Karpas-422 (cell line): ENCODE measurements around the gene PGM5. TPM values are rescaled to one million over a fixed set of nuclear protein-coding genes. Genes with fewer than 3 reads are reported as not detected.

Experiments used
- DNase-seq: peaks from one replicate; pipeline ENCODE4 v3.0.0-alpha.2; 2015
- H2AFZ ChIP-seq: fragments of 200-600 bp; sonication (generic); 2 replicates; pipeline ENCODE4 v1.6.1; 2014; ENCODE audit warnings: antibody characterized with exemption, low read length, mixed read lengths
- H3K27ac ChIP-seq: fragments of 200-600 bp; sonication (generic); 2 replicates; pipeline ENCODE4 v1.5.1; 2014; ENCODE audit warnings: mild to moderate bottlenecking, low read length, moderate library complexity
- H3K27me3 ChIP-seq: fragments of 200-600 bp; sonication (generic); 2 replicates; pipeline ENCODE4 v1.6.1; 2014; ENCODE audit warnings: low read length, mixed read lengths
- H3K36me3 ChIP-seq: fragments of 200-600 bp; sonication (generic); 2 replicates; pipeline ENCODE4 v1.6.1; 2014; ENCODE audit warnings: low read length, mixed read lengths; ENCODE audit not compliant: insufficient read depth
- H3K4me1 ChIP-seq: fragments of 200-600 bp; sonication (generic); 2 replicates; pipeline ENCODE4 v1.6.1; 2014; ENCODE audit warnings: mild to moderate bottlenecking, low read length, mixed read lengths
- H3K4me2 ChIP-seq: fragments of 200-600 bp; sonication (generic); 2 replicates; pipeline ENCODE4 v1.6.1; 2014; ENCODE audit warnings: low read length, low read depth, mild to moderate bottlenecking; ENCODE audit not compliant: poor library complexity, severe bottlenecking
- H3K4me3 ChIP-seq: fragments of 200-600 bp; sonication (generic); 2 replicates; pipeline ENCODE4 v1.5.1; 2014; ENCODE audit warnings: mild to moderate bottlenecking, antibody characterized with exemption, low read length, mixed read lengths
- H3K79me2 ChIP-seq: fragments of 200-600 bp; sonication (generic); 2 replicates; pipeline ENCODE4 v1.6.1; 2014; ENCODE audit warnings: mild to moderate bottlenecking, low read length, mixed read lengths
- H3K9ac ChIP-seq: fragments of 200-600 bp; sonication (generic); 2 replicates; pipeline ENCODE4 v1.6.0; 2014; ENCODE audit warnings: low read length
- H3K9me2 ChIP-seq: fragments of 200-600 bp; sonication (generic), shearing (Covaris generic); replicated peaks from 2 replicates; pipeline ENCODE4 v1.6.0; 2014; ENCODE audit warnings: mild to moderate bottlenecking, low read length, moderate library complexity; ENCODE audit not compliant: insufficient read depth
- H3K9me3 ChIP-seq: fragments of 300-700, 200-600 bp; sonication (generic); 2 replicates; pipeline ENCODE4 v1.6.1; 2014; ENCODE audit warnings: low read length, mixed read lengths
- H4K20me1 ChIP-seq: fragments of 200-600 bp; sonication (generic); 2 replicates; pipeline ENCODE4 v1.6.1; 2014; ENCODE audit warnings: mild to moderate bottlenecking, antibody characterized with exemption, low read length, low read depth; ENCODE audit not compliant: insufficient read depth
- total RNA-seq: library from RNA; depleted of rRNA; stranded (reverse); fragments of >200 nt; shearing (Covaris generic); gene quantifications from 2 replicates; pipeline ENCODE4 v1.2.3, GENCODE V29; 2014; ENCODE audit warnings: low replicate concordance

The PGM5 gene
- total RNA-seq, 1 experiment from 2014 or later: 0.11 TPM

DNA sequence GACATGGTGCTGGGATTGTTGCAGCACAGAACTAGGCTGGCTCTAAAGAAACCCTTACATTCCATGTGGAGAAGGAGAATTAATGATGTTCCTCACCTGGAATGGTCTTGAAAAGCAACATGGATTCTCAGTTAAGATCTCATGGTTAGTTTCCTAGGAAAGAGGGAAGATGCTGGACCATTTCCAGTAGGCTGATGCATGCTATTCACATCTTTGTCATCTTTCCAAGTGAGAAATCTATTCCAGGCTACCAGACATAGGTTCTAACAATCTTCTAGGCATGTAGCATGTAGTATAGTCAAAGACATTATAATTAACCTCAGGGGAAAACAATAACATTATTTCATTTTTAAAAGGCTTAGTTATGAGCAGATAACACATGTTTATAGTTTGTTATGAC is 139.9 kb downstream of the PGM5 start:
- H4K20me1 ChIP-seq: no peaks in the 10 kb centered on the region
- DNase-seq: no peak

GRCh38 chr9:68497629-68498028 is 141.2 kb downstream of the PGM5 start:
- Histone ChIP-seq H3K4me2 (no peak overlapping the region), H2AFZ (no peak overlapping the region), H3K9me2 (no peaks in the 10 kb centered on the region), H3K4me3 (no peak overlapping the region), H3K27ac (no peak overlapping the region), H3K27me3 (no peaks in the 10 kb centered on the region), H3K36me3 (no peaks in the 10 kb centered on the region), H3K79me2 (no peaks in the 10 kb centered on the region), H4K20me1 (no peaks in the 10 kb centered on the region), H3K9me3 (no peaks in the 10 kb centered on the region), H3K9ac (no peak overlapping the region), H3K4me1 (no peaks in the 10 kb centered on the region)
- no peak for DNase-seq

More for the DNA sequence above, 139.9 kb downstream of the PGM5 start:
- H3K4me3 ChIP-seq: no peak overlapping the region
- H3K27ac ChIP-seq: no peak overlapping the region
- no peaks in the 10 kb centered on the region for H3K36me3 ChIP-seq
- no peaks in the 10 kb centered on the region for H3K4me1 ChIP-seq
- H3K27me3 ChIP-seq: no peaks in the 10 kb centered on the region
- no peaks in the 10 kb centered on the region for H3K79me2 ChIP-seq
- no peaks in the 10 kb centered on the region for H3K9me3 ChIP-seq
- no peaks in the 10 kb centered on the region for H3K9me2 ChIP-seq
- H3K9ac ChIP-seq: no peak overlapping the region
- no peak overlapping the region for H2AFZ ChIP-seq
- H3K4me2 ChIP-seq: no peak overlapping the region

DNA sequence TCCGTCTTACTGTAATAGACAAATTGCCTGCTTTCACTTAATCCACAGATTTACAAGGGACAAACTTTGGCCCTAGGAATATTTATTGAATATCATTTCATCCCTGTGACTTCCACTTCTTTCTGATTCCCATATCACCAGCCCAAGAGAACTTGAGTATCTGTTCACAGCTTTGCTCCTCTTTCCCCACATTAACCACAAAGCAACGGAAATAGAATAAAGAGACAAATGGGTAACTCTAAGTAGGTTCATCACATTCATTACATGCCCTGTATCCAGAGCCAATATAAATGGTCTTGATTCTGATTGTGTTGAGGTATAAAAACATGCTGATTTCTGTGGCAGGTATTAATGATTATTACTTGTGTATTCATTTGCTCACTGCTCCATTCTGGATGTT is 142.4 kb downstream of the PGM5 start:
- H3K4me3 ChIP-seq: no peak overlapping the region
- H3K9ac ChIP-seq: no peak overlapping the region
- no peaks in the 10 kb centered on the region for H3K36me3 ChIP-seq
- H3K4me2 ChIP-seq: no peak overlapping the region
- no peak for DNase-seq
- no peak overlapping the region for H3K27ac ChIP-seq
- H3K4me1 ChIP-seq: no peaks in the 10 kb centered on the region
- no peaks in the 10 kb centered on the region for H4K20me1 ChIP-seq
- no peak overlapping the region for H2AFZ ChIP-seq
- H3K9me2 ChIP-seq: no peaks in the 10 kb centered on the region
- H3K79me2 ChIP-seq: no peaks in the 10 kb centered on the region
- no peaks in the 10 kb centered on the region for H3K9me3 ChIP-seq
- no peaks in the 10 kb centered on the region for H3K27me3 ChIP-seq

- Histone ChIP-seq H3K36me3 (no peaks in the 10 kb centered on the region), H3K4me1 (no peaks in the 10 kb centered on the region), H3K27ac (no peak overlapping the region), H3K79me2 (no peaks in the 10 kb centered on the region), H4K20me1 (no peaks in the 10 kb centered on the region), H3K27me3 (no peaks in the 10 kb centered on the region), H3K4me2 (no peak overlapping the region), H2AFZ (no peak overlapping the region), H3K9ac (no peak overlapping the region), H3K9me2 (no peaks in the 10 kb centered on the region), H3K4me3 (no peak overlapping the region), H3K9me3 (no peaks in the 10 kb centered on the region)
- DNase-seq: no peak
These were observed 144.3 kb downstream of the PGM5 start for GRCh38 chr9:68500457-68501381.

DNA sequence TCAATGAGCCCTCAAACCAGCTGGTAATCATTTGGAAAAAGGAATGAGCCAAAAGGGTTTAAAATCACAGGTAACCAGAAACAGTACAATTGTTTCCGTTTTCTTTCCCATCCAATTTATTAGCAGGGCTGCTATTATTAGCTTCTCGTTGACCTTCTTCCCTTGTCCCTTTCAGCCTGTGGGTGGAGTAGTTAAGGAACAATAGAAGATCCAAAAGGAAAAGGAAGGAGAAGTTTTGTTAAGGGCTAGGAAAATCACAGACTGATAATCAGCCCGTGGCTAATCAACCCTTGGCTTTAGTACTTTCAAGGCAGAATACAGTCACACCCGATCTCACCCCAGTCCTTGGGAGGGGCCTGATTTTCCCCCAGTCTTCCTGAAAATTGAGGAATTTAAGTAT is 145.9 kb downstream of the PGM5 start:
- H3K9me3 ChIP-seq: no peaks in the 10 kb centered on the region
- no peak overlapping the region for H3K9ac ChIP-seq
- no peak overlapping the region for H3K4me3 ChIP-seq
- no peaks in the 10 kb centered on the region for H3K9me2 ChIP-seq
- H3K27ac ChIP-seq: no peak overlapping the region
- H2AFZ ChIP-seq: no peak overlapping the region
- no peaks in the 10 kb centered on the region for H3K36me3 ChIP-seq
- H3K4me2 ChIP-seq: no peak overlapping the region
- no peaks in the 10 kb centered on the region for H4K20me1 ChIP-seq
- H3K4me1 ChIP-seq: peaks cover 7% of the 10 kb centered on the region
- H3K27me3 ChIP-seq: no peaks in the 10 kb centered on the region
- no peaks in the 10 kb centered on the region for H3K79me2 ChIP-seq
- DNase-seq: no peak

DNA sequence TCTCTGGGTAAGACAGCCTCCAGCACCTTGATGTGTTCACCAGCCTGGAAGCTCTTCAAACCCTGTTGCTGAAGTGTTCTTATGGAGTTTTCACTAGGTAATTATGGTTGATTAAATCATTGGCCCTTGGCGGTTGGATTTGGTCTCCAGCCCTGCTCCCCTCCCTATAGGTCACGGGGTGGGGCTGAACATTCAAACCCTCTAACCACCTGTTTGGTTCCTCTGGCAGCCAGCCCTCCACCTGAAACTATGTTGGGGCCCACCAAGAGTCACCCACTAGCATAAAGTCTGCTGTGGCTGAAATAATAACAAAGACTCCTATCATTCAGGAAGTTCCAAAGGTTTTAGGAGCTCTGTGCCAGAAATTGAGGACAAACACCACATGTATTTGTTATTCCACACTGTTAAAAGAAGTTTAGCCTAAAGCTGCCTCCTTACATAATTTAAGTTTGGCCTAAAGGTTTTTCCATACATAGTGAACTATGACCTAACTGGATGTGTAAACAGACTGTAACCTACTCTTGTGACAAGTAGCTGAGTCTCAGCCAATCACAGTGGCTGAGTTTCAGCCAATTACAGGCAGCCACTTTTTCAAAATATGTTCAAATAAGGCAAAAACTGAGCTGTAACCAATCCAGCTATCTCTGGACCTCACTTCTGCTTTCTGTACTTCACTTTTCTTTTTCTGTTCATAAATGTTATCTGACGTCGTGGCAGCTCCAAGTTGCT is 149.4 kb downstream of the PGM5 start:
- DNase-seq: peak; percentile 66
- no peaks in the 10 kb centered on the region for H4K20me1 ChIP-seq
- no peaks in the 10 kb centered on the region for H3K9me2 ChIP-seq
- no peaks in the 10 kb centered on the region for H3K9me3 ChIP-seq
- H3K36me3 ChIP-seq: no peaks in the 10 kb centered on the region
- no peak overlapping the region for H3K27ac ChIP-seq
- no peak overlapping the region for H3K4me3 ChIP-seq
- peak overlapping the region; percentile 15 for H3K4me2 ChIP-seq
- H3K9ac ChIP-seq: no peak overlapping the region
- H3K4me1 ChIP-seq: peaks cover 7% of the 10 kb centered on the region
- H3K27me3 ChIP-seq: no peaks in the 10 kb centered on the region
- no peaks in the 10 kb centered on the region for H3K79me2 ChIP-seq
- H2AFZ ChIP-seq: 0 out of 2 replicates have a peak overlapping the region, but pooled peaks have one; percentile 56

GRCh38 chr9:68506551-68506950 is 150.1 kb downstream of the PGM5 start:
- Histone ChIP-seq H3K9ac (no peak overlapping the region), H3K27ac (no peak overlapping the region), H3K27me3 (no peaks in the 10 kb centered on the region), H3K4me2 (peak overlapping the region; percentile 15), H4K20me1 (no peaks in the 10 kb centered on the region), H2AFZ (0 out of 2 replicates have a peak overlapping the region, but pooled peaks have one; percentile 56), H3K4me3 (no peak overlapping the region), H3K9me2 (no peaks in the 10 kb centered on the region), H3K4me1 (peaks cover 7% of the 10 kb centered on the region), H3K36me3 (no peaks in the 10 kb centered on the region), H3K79me2 (no peaks in the 10 kb centered on the region), H3K9me3 (no peaks in the 10 kb centered on the region)
- DNase-seq: no peak

DNA sequence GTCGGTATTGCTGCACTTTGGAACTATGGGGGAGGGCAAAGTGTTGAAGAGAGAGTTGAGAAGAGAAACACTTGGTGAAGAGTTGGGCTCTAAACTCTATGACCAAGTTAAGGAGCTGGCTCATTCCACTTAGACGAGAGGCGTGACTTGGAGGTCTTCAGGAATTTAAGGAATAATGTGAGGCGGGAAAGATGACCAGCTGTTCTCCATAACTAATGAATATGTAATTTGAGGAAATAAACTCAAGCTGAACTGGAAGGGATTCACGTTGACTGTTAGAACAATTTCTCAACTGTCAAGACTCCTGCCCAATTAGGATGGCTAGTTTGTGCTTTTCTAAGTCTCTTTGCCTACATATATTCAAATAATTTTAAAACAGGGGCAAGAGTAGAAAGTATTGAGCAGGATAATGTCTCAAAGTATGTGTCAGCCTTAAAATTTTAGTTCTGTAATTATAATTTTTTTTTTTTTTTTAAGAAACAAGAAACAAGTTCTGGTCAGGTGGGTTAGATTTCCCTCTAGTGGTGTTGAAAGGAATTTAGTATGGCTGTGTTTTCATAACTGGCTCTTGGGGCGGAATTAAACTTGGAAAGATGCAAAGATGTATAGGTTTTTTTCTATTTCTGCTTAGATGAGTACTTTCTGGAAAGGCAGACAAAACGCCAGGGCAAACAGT is 150.9 kb downstream of the PGM5 start:
- peak; percentile 70 for DNase-seq
- H3K4me2 ChIP-seq: no peak overlapping the region
- no peaks in the 10 kb centered on the region for H4K20me1 ChIP-seq
- no peaks in the 10 kb centered on the region for H3K79me2 ChIP-seq
- no peaks in the 10 kb centered on the region for H3K27me3 ChIP-seq
- H3K36me3 ChIP-seq: no peaks in the 10 kb centered on the region
- H3K9ac ChIP-seq: no peak overlapping the region
- H3K9me2 ChIP-seq: no peaks in the 10 kb centered on the region
- no peak overlapping the region for H2AFZ ChIP-seq
- no peaks in the 10 kb centered on the region for H3K9me3 ChIP-seq
- H3K4me3 ChIP-seq: no peak overlapping the region
- H3K27ac ChIP-seq: no peak overlapping the region
- H3K4me1 ChIP-seq: peaks cover 7% of the 10 kb centered on the region
